Measurements from ENCODE around the gene UBASH3B. TPM values are rescaled to one million over a fixed set of nuclear protein-coding genes. Genes with fewer than 3 reads are reported as not detected.

UBASH3B gene
- total RNA-seq, 4 donors from 2014 or later: 1.8 to 6.6 (median 3.4) TPM

GRCh38 chr11:122780296-122780949 is 124.9 kb downstream of the UBASH3B start:
- Histone ChIP-seq H3K4me3 (no peak overlapping the region), H3K27ac (no peak overlapping the region), H3K4me1 (peaks cover 0 to 24% (median 4%) of the 10 kb centered on the region in 3 donors), H3K9me3 (no peaks in the 10 kb centered on the region), H3K36me3 (peaks cover 0 to 4% of the 10 kb centered on the region in 2 donors), H3K27me3 (peaks cover 6% of the 10 kb centered on the region)
- no peak for TF ChIP-seq EP300 (IDR thresholded peaks at IDR 0.05)
- TF ChIP-seq POLR2A (IDR thresholded peaks at IDR 0.05): no peak
- ATAC-seq: no peak
- WGBS, 2 donors (ENCODE audit: low coverage in 1 of 2): 90 to 100% methylated on average over 2 to 8 of the region's 10 CpGs

- H3K27me3 ChIP-seq: peaks cover 6% of the 10 kb centered on the region
- no peak overlapping the region for H3K27ac ChIP-seq
- 13 to 42% methylated on average over 3 to 12 of the region's 12 CpGs for WGBS, 2 donors (ENCODE audit: low coverage in 1 of 2)
Observed at GRCh38 chr11:122781378-122782195, 126.1 kb downstream of the UBASH3B start.

GRCh38 chr11:122782222-122782621 is 126.7 kb downstream of the UBASH3B start:
- H3K9me3 ChIP-seq: no peaks in the 10 kb centered on the region
- WGBS, 2 donors (ENCODE audit: low coverage in 1 of 2): 86 to 100% methylated on average over 1 to 2 of the region's 2 CpGs

More at GRCh38 chr11:122781378-122782195, 126.1 kb downstream of the UBASH3B start:
- Histone ChIP-seq H3K4me3 (no peak overlapping the region), H3K9me3 (no peaks in the 10 kb centered on the region), H3K4me1 (peaks cover 0 to 25% (median 4%) of the 10 kb centered on the region in 3 donors), H3K36me3 (peaks cover 0 to 4% of the 10 kb centered on the region in 2 donors)
- ATAC-seq: peak; percentile 86
- TF ChIP-seq POLR2AphosphoS5 (IDR thresholded peaks at IDR 0.05): peak; percentile 45
- no peak for TF ChIP-seq EP300 (IDR thresholded peaks at IDR 0.05)
- TF ChIP-seq POLR2A (IDR thresholded peaks at IDR 0.05): no peak
- TF ChIP-seq CTCF (IDR thresholded peaks at IDR 0.05): peak; percentile 84 to 95 (median 93)

GRCh38 chr11:122784325-122784955 is 128.9 kb downstream of the UBASH3B start:
- Histone ChIP-seq H3K27ac (peak overlapping the region in 3 of 4 donors; percentile 20 to 62 (median 35)), H3K36me3 (peaks cover 0 to 4% of the 10 kb centered on the region in 2 donors), H3K27me3 (no peaks in the 10 kb centered on the region), H3K4me1 (peaks cover 0 to 25% (median 4%) of the 10 kb centered on the region in 3 donors), H3K9me3 (no peaks in the 10 kb centered on the region), H3K4me3 (no peak overlapping the region)
- TF ChIP-seq POLR2AphosphoS5 (IDR thresholded peaks at IDR 0.05): peak; percentile 69
- no peak for TF ChIP-seq CTCF (IDR thresholded peaks at IDR 0.05)
- WGBS, 2 donors (ENCODE audit: low coverage in 1 of 2): 30 to 75% methylated on average over 3 to 5 of the region's 5 CpGs
- peak; percentile 76 for ATAC-seq

More at GRCh38 chr11:122782222-122782621, 126.7 kb downstream of the UBASH3B start:
- Histone ChIP-seq H3K27me3 (peaks cover 2% of the 10 kb centered on the region), H3K27ac (no peak overlapping the region), H3K36me3 (peaks cover 0 to 4% of the 10 kb centered on the region in 2 donors), H3K4me1 (peaks cover 0 to 25% (median 4%) of the 10 kb centered on the region in 3 donors), H3K4me3 (no peak overlapping the region)
- ATAC-seq: no peak
- TF ChIP-seq POLR2AphosphoS5 (IDR thresholded peaks at IDR 0.05): no peak
- no peak for TF ChIP-seq EP300 (IDR thresholded peaks at IDR 0.05)
- no peak for TF ChIP-seq POLR2A (IDR thresholded peaks at IDR 0.05)
- no peak for TF ChIP-seq CTCF (IDR thresholded peaks at IDR 0.05)

- peaks cover 0 to 4% of the 10 kb centered on the region in 2 donors for H3K36me3 ChIP-seq
- 46 to 59% methylated on average over 12 to 13 of the region's 13 CpGs for WGBS, 2 donors (ENCODE audit: low coverage in 1 of 2)
- H3K27me3 ChIP-seq: no peaks in the 10 kb centered on the region
- H3K9me3 ChIP-seq: no peaks in the 10 kb centered on the region
- TF ChIP-seq POLR2A (IDR thresholded peaks at IDR 0.05): no peak
- TF ChIP-seq EP300 (IDR thresholded peaks at IDR 0.05): no peak
- TF ChIP-seq POLR2AphosphoS5 (IDR thresholded peaks at IDR 0.05): no peak
- no peak for TF ChIP-seq CTCF (IDR thresholded peaks at IDR 0.05)
- H3K4me3 ChIP-seq: no peak overlapping the region
- H3K27ac ChIP-seq: peak overlapping the region in 2 of 4 donors; percentile 6 to 60
- peaks cover 0 to 25% (median 4%) of the 10 kb centered on the region in 3 donors for H3K4me1 ChIP-seq
- no peak for ATAC-seq
Observed at GRCh38 chr11:122785031-122785541, 129.6 kb downstream of the UBASH3B start.

All from gastroesophageal sphincter (tissue), 4 donors.